ENCODE results near the gene GRM7.
"Not testable (repeated sequence)": the region's sequence is repeated elsewhere in the genome, so short reads cannot be mapped to it uniquely, and the experiment has no call there.

Gene GRM7

DNA sequence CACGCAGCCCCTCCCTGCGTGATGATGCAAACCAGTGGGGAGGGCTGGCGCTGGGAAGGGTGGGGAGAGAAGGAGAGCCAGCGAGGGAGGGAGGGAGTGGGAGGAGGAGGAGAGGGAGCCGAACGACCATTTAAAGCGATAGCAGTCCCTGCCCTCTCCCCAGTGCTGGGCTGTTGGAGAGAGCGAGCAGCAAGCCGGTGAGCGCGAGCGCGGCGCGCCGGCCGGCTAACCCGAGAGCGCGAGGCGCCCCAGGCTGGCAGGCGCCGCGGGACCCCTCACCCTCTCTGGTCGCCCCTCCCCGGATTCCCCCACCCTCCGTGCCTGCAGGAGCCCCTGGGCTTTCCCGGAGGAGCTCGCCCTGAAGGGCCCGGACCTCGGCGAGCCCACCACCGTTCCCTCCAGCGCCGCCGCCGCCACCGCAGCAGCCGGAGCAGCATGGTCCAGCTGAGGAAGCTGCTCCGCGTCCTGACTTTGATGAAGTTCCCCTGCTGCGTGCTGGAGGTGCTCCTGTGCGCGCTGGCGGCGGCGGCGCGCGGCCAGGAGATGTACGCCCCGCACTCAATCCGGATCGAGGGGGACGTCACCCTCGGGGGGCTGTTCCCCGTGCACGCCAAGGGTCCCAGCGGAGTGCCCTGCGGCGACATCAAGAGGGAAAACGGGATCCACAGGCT, at the start of gene GRM7:
Gene GRM7 (plus strand): TSS at position 162 of the 671 bp plus-strand sequence.
- DNase-seq = no peak

DNA sequence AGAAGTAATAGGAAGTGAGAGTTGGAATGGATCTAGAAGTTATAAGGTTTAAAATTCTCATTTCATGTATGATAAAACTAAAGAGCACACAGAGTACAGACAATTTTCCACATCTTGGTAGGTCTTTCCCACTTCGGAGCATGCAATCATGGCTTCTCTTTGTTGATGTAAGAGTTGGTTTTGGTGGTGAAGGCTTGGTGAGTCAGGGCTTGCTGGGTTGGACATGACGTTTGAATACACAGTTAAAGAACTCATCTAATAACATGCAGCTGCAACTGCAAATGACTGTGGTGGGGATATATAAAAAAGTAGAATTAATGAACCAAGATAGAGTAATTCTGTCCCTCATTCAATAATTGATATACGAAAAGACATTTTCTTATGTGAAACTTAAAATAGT, 39.5 kb upstream of the GRM7 start:
- no peak for DNase-seq

DNA sequence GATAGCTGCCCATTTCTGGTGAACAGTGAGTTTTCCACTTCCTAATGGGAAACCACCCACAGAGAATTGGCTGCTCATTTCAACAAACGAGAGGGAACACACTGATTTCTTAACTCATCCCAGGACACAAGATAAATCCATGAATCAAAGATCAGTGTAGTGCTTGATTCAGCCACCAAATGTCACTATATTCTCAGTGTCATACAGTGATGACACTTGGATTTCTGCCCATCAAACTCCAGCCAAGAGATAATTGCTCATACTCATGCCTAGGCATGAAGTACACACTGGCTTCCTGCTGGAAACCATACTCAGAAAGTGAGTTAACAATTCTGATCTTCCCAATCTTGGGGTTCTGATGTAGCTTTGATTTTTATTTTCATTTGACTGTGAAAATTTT, 35.4 kb upstream of the GRM7 start:
- peak; percentile 50 to 59 for DNase-seq

DNA sequence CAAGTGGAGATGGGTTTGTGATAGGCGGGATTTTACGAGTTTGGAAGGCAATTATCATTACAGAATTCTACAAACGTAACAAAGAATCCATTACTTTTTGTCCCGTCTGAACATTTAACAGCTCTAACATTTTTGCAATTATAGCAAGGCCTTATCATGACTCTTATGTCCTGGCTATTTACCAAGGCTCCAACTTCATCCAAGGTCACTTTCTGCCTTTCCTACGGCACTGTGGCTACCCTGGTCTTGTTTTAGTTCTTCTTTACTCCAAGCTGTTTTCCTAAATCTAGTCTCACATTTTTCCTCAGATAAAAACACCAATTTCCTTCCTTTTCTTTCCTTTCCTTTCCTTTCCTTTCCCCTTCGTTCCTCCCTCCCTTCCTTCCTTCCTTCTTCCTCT, 33.5 kb upstream of the GRM7 start:
- DNase-seq = no peak

DNA sequence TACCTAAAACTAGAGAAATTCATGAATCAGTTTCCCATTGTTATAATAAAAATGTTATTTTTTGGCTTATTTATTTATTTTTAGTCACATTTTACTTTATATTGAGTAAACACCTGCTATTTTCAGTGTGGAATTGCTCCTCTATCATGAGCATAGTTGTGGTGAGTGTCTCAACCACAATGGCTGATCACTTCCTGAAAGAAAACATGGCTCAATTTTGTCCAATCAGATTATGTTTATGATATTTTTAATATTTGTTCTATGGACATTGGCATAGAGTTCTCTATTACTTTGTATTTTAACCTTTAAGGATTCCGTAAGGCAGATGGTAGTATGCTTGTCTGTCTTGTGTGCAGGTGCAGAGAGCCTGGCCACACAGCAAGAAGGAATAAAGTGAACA, 16.2 kb upstream of the GRM7 start:
- no peak for DNase-seq

DNA sequence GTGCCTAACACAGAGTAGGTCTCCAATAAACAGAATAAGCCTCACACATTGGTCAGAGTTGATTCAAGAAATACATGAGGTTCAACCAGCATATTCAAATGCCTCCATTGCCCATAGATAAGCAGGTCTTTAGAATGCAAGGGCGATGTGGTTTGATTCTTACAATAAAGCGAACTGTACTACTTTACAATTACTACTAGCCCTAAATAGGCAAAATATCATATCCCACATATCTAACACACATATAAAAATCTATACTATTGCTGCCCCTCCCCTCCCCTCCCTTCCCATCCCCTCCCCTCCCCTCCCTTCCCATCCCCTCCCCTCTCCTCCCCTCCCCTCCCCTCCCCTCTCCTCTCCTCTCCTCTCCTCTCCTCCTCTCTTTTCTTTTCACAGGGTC, 6.7 kb upstream of the GRM7 start:
- no peak for DNase-seq

DNA sequence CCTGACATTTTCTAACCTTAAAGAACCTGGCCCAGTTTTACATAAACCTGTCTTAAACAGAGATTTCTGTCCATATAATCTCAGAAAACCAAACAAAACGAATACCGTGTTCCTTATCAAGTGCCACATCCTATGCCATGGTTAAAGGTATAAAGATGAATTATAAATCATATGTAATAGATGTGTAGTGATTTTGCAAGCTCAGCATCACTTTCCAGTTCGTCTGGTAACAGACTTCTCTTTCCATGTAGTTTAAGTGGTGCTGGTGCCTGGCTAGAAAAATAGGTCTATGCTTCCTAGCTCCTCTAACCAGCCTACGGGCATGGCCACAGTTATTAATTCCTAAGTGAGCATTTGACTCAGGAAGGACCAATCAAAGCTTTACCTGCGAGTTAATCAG, 3.4 kb upstream of the GRM7 start:
- DNase-seq = no peak

DNA sequence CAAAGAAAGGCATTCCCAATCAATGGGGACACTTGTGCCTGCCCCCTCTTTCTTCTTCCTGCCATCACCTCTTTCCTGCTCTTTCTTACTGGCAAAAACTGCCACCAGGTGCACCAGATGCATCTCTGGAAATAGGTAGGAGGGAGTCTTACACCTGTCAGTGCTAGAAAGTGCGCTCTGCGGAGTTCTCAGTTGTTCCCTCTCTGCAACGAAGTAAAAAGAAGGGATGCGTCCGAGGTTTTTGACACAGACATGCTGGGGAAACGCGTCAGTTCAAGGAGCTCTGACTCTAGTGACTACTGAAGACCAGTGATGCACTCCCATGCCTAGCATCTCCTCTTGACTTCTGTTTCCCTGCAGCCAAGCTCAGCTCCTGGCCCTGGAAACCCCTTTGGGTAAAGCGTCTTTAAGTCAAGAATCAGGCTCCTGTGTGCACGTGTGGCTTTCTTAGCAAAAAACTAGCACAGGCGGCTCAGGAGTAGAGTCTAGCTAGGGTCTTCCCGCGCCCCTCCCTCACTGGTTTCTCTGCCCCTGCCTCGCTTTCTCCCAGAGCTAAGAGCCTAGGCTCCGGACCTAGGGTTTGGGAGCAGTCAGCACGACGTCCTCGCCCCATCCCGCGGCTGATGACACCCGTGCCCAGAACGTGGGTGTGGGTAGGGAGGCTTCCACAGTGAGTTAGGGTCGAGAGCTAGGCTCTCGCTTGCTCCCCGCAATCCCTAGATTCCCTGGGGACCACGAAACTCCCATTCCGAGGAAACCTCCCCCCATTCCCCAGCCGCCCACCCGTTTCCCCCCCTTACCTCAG, 564 bp upstream of the GRM7 start:
- DNase-seq = no peak

DNA sequence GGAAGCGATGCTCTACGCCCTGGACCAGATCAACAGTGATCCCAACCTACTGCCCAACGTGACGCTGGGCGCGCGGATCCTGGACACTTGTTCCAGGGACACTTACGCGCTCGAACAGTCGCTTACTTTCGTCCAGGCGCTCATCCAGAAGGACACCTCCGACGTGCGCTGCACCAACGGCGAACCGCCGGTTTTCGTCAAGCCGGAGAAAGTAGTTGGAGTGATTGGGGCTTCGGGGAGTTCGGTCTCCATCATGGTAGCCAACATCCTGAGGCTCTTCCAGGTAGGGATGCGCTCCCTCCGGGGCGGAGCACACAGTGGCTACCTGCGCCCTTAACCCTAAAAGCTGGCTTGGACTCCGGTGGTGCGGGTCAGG, 698 bp downstream of the GRM7 start:
- DNase-seq = no peak

DNA sequence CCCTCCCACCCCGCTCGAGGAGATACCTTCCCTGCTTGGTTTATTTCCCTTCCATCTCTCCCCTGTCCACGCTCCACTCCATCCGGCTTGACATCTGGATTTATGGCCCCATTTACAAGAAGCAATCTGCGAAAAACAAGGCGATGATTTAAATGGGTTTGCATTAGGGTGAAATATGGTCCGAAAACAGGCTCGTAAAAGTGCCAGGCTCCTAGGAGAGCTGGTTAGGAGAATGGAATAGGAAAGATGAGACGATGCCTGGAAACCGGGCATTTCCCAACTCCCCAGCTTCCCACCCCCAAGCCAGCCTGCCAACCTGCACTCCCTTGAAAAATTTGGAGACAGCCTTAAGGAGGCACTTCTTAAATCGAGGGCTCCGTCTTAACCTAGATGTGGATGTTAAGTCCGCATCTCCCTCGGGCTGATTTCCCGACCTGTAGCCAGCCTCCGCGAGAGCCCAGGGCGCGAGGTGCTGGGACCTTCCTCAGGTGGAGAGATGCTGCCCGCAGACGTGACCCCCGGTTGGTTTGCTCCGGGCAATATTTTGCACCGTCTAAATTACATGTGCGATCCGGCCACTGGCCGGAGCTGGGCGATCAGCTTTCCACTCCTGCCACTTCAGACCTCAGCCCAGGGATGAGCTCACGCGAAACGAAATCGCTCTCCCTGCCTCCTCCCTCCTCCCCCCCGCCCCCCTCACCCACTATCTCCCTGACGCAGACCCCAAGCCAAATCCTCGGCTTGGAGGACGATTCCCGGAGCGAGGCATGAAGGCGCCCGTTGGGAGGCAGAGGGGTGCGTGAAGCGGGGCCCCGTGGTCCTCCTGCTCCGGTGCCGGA, 1.3 kb downstream of the GRM7 start:
- no peak for DNase-seq

DNA sequence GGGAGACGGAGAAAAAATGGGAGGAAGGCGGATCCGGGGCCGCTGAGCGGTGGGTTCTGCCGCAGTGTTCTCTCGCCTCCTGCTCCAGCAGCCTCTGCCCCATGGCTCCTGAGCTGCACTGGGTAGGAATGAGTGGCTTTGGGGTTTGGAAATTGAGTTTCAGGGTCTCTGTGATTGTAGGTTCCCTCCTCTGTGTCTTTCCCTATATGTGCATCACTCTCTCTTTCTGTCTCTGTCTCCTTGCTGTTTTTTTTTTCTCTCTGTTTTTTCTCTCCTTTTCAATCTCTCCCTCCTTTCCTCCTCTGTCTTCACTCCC, 1.9 kb downstream of the GRM7 start:
- no peak for DNase-seq

DNA sequence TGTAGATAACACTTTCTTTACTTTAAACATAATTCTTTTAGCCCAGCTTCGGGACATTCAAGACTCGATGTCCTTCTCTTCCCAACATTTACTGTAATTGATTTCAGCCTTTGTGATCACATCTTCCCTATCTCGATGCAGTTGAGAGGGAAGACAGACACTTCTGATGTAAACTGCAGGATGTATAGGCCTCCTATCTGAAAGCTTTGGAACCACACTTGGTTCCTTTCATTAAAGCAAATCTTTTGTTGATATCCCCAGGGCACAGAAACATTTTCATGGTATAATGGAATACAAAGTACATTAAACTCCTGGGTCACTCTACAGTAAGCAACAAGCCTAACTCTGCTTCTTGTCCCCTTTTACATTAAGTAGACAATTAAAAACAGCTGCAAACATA, 6.4 kb downstream of the GRM7 start:
- no peak for DNase-seq

DNA sequence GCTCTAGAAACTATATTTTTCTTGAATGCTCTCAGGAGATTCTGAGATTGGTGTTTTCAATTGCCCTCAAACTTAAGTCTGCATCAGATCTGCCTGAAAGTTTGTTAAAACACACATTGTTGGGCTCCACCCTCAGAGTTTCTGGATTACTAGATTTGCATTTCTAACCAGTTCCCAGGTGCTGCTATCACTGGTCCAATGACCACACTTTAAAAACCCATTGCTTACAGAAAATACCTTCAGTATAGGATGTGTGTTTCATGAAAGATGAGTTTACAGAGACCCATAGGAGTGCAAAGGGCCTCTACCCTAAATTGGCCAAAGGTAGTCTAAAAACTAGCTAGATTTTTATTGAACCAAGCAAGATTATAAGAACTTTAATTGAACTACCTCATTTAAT, 17.8 kb downstream of the GRM7 start:
- no peak for DNase-seq

DNA sequence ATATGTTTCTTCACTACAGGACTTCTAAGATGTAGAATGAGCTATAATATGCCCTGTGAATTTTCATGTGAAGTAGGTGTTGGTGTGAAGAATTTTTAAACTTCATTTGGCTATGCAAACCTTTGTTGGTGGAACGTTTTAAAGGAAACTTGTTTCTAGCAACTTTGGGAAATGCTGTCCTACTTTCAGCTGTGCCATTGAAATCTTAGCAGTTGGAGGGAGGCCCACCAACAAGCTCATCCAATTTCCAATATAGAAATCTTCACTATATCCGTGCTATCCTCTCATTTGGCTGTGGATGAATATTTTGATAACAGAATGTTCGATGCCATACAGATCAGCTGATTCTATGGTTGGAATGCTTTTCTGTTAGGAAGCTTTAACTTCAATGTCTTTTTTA, 51.3 kb downstream of the GRM7 start:
- no peak for DNase-seq

DNA sequence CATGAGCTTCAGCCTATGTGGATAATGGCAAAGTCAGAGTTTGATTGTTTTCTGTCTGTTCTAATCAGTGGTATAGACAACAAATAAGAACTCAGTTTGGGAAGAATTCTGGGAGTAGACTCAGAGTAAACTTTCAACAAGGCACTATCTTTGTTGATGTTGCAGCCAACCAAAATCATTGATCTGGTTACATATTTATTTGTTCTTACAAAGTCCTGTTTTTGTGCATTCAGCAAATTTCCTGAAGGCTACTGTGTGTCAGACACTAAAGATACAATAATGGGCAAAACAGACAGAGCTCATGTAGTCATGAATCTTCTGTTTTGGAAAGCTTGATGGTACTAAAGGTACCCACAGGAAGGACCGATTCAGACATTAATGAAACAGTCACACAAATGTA, 55.0 kb downstream of the GRM7 start:
- DNase-seq = no peak

DNA sequence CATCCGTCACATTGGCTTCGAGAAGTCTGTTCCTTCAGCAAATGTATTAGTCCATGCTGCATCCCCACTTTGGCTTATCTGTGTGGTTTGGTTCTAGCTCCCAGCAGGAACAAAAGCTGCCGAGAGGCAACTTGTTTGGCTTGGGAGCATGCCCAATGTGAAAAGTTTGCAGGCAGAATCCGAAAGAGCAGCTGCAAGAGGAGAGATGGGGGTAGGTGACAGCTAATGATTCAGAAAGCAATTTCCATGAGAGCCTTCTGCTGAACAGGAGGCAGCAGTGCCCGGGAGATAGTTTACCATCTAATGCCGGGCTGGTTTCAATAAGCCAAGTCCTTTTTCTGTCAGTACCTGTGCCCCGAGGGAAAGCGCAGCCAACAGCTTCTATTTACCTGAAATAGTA, 60.2 kb downstream of the GRM7 start:
- DNase-seq = peak; percentile 83

DNA sequence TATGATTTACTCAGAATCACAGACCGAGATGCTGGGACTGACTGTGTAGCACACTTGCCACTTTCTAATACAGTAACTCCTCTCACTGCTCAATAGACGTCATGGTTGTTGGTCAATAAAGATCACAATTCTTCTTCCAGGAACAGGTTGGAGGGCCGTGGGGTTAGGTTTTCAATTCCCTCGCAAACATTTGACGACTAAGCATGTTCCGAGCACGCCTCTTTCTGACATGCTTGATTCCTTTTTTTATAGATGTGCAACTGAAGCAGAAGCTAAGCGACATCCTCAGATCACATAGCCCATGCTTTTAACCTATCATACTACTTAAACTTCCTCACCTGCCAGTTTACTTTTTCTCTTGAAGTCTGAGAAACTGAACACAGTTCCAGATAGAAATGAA, 61.0 kb downstream of the GRM7 start:
- DNase-seq = no peak

DNA sequence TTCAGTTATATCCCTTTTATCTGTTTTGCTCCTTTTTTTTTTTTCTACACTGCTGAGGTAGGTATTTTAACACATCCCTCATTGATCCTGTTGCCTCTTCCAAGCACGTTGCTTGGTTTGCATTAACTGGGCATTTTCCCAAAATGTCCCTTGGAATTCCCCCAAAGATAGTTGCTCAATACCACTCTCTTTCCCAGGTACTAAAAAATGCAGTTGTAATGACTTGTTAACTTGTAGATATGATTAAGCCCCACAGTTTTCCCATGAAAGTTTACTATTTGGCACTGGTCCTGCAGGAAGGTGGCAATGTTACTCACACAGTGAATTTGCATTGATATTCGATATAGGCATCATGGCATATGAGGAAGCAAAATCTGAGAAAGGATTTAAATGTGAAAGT, 67.1 kb downstream of the GRM7 start:
- DNase-seq = no peak

DNA sequence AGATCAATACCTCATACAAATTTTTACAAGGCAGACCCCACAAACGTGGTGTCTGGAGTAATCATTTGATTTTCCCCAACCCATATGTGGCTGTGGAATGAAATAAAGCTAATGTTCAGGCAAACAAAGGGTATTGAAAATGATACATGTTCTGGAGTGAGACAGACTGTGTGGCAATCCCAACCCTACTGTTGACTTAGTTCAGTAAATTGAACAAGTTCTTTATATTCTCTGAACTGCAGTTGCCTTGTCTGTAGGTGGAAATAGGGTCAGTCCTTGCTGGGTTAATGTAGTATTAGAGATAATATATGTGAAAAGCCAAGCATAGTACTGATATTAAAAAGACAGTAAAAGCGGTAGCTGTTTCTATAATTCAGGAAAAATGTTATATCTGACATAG, 69.0 kb downstream of the GRM7 start:
- DNase-seq = no peak

DNA sequence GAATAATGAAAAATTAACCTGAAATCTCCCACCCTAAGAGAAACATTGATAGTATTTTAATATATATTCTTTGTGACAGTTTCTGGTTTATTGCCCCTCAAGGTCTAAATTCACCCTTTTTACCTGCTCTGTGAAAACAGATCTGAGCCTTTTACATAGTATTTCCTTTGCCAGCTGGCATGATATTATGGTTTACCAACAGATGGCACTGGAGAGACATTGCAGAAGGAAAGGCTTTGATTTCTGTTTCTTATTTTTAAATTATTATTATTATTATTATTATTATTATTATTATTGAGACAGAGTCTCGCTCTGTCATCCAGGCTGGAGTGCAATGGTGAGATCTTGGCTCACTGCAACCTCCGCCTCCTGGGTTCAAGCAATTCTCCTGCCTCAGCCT, 74.5 kb downstream of the GRM7 start:
- not testable (repeated sequence) for DNase-seq

DNA sequence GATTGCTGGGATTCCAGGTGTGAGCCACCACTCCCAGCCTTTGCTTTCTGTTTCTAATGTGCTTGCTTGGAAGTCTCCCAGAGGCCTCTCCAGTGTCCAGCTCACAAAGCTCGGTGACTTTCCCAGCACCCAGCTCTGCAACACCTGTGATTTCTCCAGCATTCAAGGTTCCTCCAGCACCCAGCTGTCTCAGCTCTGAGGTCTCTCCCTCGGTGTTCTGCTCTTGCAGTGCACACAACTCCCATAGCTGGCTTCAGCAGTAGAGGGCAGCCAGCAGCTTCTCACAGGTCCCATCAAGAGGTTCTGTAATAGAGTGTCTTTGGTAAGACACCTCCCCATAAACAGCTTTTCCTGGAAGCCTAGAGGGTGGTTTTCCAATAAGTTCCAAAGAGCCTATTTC, 75.1 kb downstream of the GRM7 start:
- no peak for DNase-seq

DNA sequence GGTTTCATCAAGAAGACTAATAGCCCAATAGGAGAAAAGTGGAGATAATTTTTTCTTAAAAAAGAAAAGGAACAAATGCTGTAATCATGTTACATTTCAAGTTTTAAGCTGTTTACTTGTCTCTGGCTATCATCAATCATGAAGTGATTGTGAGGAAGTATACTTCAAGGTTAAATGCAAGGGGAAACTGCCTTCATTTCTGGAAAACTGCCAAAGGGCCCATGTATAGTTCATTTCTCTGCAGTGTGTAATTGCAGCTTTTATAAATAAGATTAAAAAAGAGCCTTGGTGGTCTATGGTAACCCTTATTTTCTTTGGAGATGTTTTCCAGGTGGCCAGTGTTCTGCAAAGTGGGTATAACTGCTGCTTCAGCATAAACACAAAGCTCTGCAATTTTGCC, 101.9 kb downstream of the GRM7 start:
- no peak for DNase-seq

DNA sequence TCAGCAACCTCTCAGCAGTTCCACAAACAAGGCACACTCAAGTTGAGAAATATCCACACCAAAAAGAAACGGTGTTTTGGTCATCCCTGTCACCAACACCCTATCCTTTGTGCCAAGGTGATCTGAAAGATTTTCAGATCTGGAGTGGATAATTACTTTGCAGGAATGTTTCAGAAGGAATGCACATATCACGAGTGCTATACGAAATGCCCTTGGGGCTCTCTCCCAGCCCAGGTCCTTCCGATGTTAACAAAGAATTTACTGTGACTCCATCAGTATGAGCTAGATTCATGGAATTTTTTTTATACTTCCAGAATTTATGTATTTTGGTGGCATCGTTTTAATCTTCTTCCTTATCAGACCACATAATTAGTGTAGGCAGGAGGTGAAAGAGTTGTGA, 105.0 kb downstream of the GRM7 start:
- DNase-seq = no peak

DNA sequence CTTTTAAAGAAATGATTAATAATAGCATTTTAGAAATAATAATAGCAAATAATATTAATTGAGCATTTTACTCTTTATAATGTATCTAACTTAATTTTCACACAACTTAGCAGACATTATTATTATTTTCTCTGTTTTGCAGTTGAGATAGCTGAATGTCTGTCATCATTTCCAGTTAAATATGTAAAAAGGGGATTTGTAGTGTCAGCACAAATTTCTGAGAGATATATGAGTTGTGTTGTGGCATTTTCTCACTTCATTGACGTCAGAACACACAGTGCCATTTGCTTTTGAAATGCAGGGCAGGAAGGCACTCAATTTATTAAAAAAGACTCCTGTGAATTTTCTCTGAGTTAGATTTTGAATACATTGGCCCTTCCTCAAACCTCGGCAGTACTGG, 111.0 kb downstream of the GRM7 start:
- DNase-seq = no peak

Measured in SHP77 (cell line).